ENCODE measurements around the gene EPB41. TPM values are rescaled to one million over a fixed set of nuclear protein-coding genes. Genes with fewer than 3 reads are reported as not detected.
"Not testable (repeated sequence)": the region's sequence is repeated elsewhere in the genome, so short reads cannot be mapped to it uniquely, and the experiment has no call there.

Gene EPB41
- total RNA-seq, 1 experiment from 2014 or later, result 41.7 TPM

- TF ChIP-seq, protein P1, sequence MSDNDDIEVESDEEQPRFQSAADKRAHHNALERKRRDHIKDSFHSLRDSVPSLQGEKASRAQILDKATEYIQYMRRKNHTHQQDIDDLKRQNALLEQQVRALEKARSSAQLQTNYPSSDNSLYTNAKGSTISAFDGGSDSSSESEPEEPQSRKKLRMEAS (IDR thresholded peaks at IDR 0.05), result no peak
- no peak for TF ChIP-seq SIN3A (IDR thresholded peaks at IDR 0.05; ENCODE audit: low read depth)
- no peak for TF ChIP-seq CEBPB (IDR thresholded peaks at IDR 0.05; ENCODE audit: low read depth)
Observed at GRCh38 chr1:28869952-28870351, 44.4 kb upstream of the EPB41 start (continued).

DNA sequence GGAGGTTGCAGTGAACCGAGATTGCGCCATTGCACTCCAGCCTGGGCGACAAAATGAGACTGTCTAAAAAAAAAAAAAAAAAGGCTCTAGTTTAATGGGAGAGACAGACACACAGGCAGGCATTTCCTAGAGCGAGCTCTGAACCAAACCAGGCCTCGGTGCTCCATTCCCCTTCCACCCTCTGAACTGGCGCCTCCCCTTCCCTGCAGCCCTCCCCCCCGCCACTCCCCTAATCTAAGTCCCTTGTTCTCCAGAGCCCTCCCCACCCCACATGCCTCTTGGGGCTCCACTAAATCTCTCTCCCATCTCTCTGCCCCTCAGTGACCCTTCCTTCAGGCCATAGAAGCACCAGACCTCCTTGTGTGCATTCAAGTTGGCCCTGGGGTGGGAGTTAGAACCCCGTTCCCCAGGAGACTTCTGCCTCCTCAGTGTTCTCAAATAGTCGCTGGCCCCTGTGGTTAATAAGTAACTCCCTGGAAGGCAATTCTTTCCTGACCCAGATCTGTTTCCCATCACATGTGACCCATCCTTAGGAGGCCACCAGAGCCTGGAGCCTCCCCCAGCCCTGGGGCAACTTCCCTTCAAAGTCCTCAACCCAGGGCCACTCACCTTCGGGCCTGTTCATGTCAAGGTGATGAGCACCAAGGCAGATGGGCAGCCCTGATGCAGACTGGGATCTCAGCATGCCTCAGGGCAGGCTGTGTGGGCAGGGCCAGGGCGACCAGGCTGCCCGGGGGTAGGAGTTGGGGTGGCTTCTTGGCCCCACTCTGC lies 42.6 kb upstream of the EPB41 start:
- no peaks in the 10 kb centered on the region for H3K9me3 ChIP-seq (ENCODE audit: control insufficient read depth in 1 of 2, insufficient read depth in 1 of 2, low read depth in 1 of 2, low read length in 2 of 2)
- H3K4me1 ChIP-seq (ENCODE audit: control insufficient read depth in 1 of 2, insufficient read depth in 2 of 2, low read length in 2 of 2), result peaks cover 5 to 8% of the 10 kb centered on the region in 2 experiments
- no peak overlapping the region for H3K4me2 ChIP-seq (ENCODE audit: low read length)
- BruUV-seq (replicated peaks), result no TSS peak
- H3K79me2 ChIP-seq (ENCODE audit: insufficient read depth, low read length), result no peaks in the 10 kb centered on the region
- DNase-seq (ENCODE audit: low read depth, low spot score) (no peak), ATAC-seq (no peak)
- TF ChIP-seq CBX3 (IDR thresholded peaks at IDR 0.05; ENCODE audit: low read depth) (no peak), ELF1 (IDR thresholded peaks at IDR 0.05; ENCODE audit: borderline replicate concordance, low read depth) (no peak)
- TF ChIP-seq, protein P2, sequence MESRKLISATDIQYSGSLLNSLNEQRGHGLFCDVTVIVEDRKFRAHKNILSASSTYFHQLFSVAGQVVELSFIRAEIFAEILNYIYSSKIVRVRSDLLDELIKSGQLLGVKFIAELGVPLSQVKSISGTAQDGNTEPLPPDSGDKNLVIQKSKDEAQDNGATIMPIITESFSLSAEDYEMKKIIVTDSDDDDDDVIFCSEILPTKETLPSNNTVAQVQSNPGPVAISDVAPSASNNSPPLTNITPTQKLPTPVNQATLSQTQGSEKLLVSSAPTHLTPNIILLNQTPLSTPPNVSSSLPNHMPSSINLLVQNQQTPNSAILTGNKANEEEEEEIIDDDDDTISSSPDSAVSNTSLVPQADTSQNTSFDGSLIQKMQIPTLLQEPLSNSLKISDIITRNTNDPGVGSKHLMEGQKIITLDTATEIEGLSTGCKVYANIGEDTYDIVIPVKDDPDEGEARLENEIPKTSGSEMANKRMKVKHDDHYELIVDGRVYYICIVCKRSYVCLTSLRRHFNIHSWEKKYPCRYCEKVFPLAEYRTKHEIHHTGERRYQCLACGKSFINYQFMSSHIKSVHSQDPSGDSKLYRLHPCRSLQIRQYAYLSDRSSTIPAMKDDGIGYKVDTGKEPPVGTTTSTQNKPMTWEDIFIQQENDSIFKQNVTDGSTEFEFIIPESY (IDR thresholded peaks at IDR 0.05; ENCODE audit: extremely low read depth, insufficient replicate concordance, low read length), result no peak
- H2AFZ ChIP-seq (ENCODE audit: low read depth, low read length, poor library complexity, severe bottlenecking), result no peak overlapping the region
- no peak overlapping the region for H3K9ac ChIP-seq (ENCODE audit: low read length)
- no peaks in the 10 kb centered on the region for H3K9me2 ChIP-seq (ENCODE audit: insufficient read depth)
- no peak overlapping the region for H3K27ac ChIP-seq (ENCODE audit: low read depth, low read length)
- H4K20me1 ChIP-seq (ENCODE audit: insufficient read depth), result no peaks in the 10 kb centered on the region
- ChIA-PET POLR2A (no interaction called here), RAD21 (ENCODE audit: low non-redundant PET in 1 of 2, low total read pairs in 2 of 2, uncharacterized antibody in 2 of 2, unreplicated experiment in 2 of 2) (no interaction called here), CTCF (no interaction called here)
- H3K27me3 ChIP-seq (ENCODE audit: insufficient read depth, low read length), result no peaks in the 10 kb centered on the region
- H3K36me3 ChIP-seq (ENCODE audit: control insufficient read depth in 1 of 2, insufficient read depth in 2 of 2, low read length in 2 of 2), result no peaks in the 10 kb centered on the region
- no peak overlapping the region for H3K4me3 ChIP-seq (replicated peaks in 1 of 2; ENCODE audit: low read depth in 1 of 2, low read length in 2 of 2)
- intact Hi-C loops (cut with micrococcal nuclease), result loop anchor here (10.0 kb wide), 1 partner anchor 507 kb away; the partner anchor contains the start of gene PHACTR4

GRCh38 chr1:28875134-28875533 lies 39.2 kb upstream of the EPB41 start:
- not testable (repeated sequence) for H3K9me3 ChIP-seq (ENCODE audit: control insufficient read depth in 1 of 2, insufficient read depth in 1 of 2, low read depth in 1 of 2, low read length in 2 of 2); H3K4me2 ChIP-seq (ENCODE audit: low read length); DNase-seq (ENCODE audit: low read depth, low spot score); H3K27ac ChIP-seq (ENCODE audit: low read depth, low read length); H3K79me2 ChIP-seq (ENCODE audit: insufficient read depth, low read length); H4K20me1 ChIP-seq (ENCODE audit: insufficient read depth); H3K4me3 ChIP-seq (replicated peaks in 1 of 2; ENCODE audit: low read depth in 1 of 2, low read length in 2 of 2); H3K9ac ChIP-seq (ENCODE audit: low read length); BruUV-seq (replicated peaks); H2AFZ ChIP-seq (ENCODE audit: low read depth, low read length, poor library complexity, severe bottlenecking); H3K9me2 ChIP-seq (ENCODE audit: insufficient read depth); H3K27me3 ChIP-seq (ENCODE audit: insufficient read depth, low read length); H3K36me3 ChIP-seq (ENCODE audit: control insufficient read depth in 1 of 2, insufficient read depth in 2 of 2, low read length in 2 of 2); ATAC-seq
- POLR2A ChIA-PET, result interaction anchor here (2.7 kb wide), 1 partner anchor 227 kb away, joined by 44 read pairs; the partner anchor contains the start of gene RNU11
- CTCF ChIA-PET, result interaction anchor here (3.9 kb wide), 1 partner anchor 91 kb away, joined by 86 read pairs; no protein-coding TSS in a partner anchor
- intact Hi-C loops (cut with micrococcal nuclease), result loop anchor here (5.0 to 10.0 kb wide), 2 partner anchors 358 to 510 kb away; partner anchors contain the start of gene PHACTR4
- peaks cover 5 to 14% of the 10 kb centered on the region in 2 experiments for H3K4me1 ChIP-seq (ENCODE audit: control insufficient read depth in 1 of 2, insufficient read depth in 2 of 2, low read length in 2 of 2)
- RAD21 ChIA-PET (ENCODE audit: low non-redundant PET in 1 of 2, low total read pairs in 2 of 2, uncharacterized antibody in 2 of 2, unreplicated experiment in 2 of 2), result interaction anchor here in 1 of 2 experiments (1.2 kb wide), 1 partner anchor 90 kb away, joined by 6 read pairs; no protein-coding TSS in a partner anchor
